Medulla oblongata (tissue), 1 donor: ENCODE data around the gene C1QTNF8.

Experiments
- DNase-seq: peaks from one replicate; pipeline ENCODE4 v3.0.0-alpha.2; 2015; ENCODE audit errors: extremely low spot score

C1QTNF8 gene

GRCh38 chr16:1108299-1109252, 12.5 kb upstream of the C1QTNF8 start:
- peak; percentile 33 for DNase-seq

GRCh38 chr16:1107731-1108130, 11.7 kb upstream of the C1QTNF8 start:
- DNase-seq, result no peak

GRCh38 chr16:1107141-1107540, 11.1 kb upstream of the C1QTNF8 start:
- DNase-seq, result no peak

GRCh38 chr16:1106659-1107058, 10.6 kb upstream of the C1QTNF8 start:
- DNase-seq, result no peak

- DNase-seq, result peak; percentile 71
These were observed 10.0 kb upstream of the C1QTNF8 start for GRCh38 chr16:1105888-1106620.

- no peak for DNase-seq
These were observed 7.6 kb upstream of the C1QTNF8 start for GRCh38 chr16:1103636-1103980.

GRCh38 chr16:1102921-1103635, 7.0 kb upstream of the C1QTNF8 start:
- peak; percentile 21 for DNase-seq

GRCh38 chr16:1102333-1102700, 6.3 kb upstream of the C1QTNF8 start:
- DNase-seq, result no peak

- DNase-seq, result no peak
These were observed 5.7 kb upstream of the C1QTNF8 start for GRCh38 chr16:1101573-1102332.

- DNase-seq, result no peak
These were observed 5.1 kb upstream of the C1QTNF8 start for GRCh38 chr16:1101133-1101532.

GRCh38 chr16:1100084-1100800, 4.2 kb upstream of the C1QTNF8 start:
- DNase-seq, result no peak

- DNase-seq, result no peak
These were observed 3.4 kb upstream of the C1QTNF8 start for GRCh38 chr16:1099189-1100083.

GRCh38 chr16:1098266-1098991, 2.4 kb upstream of the C1QTNF8 start:
- DNase-seq, result peak; percentile 9

- DNase-seq, result peak; percentile 52
These were observed 1.8 kb upstream of the C1QTNF8 start for GRCh38 chr16:1097800-1098199.

- DNase-seq, result no peak
These were observed 1.1 kb upstream of the C1QTNF8 start for GRCh38 chr16:1097156-1097555.

- DNase-seq, result no peak
These were observed 435 bp downstream of the C1QTNF8 start for GRCh38 chr16:1095450-1096168.

GRCh38 chr16:1094601-1095449, 1.2 kb downstream of the C1QTNF8 start:
- no peak for DNase-seq

GRCh38 chr16:1094124-1094479, 1.9 kb downstream of the C1QTNF8 start:
- DNase-seq, result no peak
